ENCODE data around the gene RHBDD1.

RHBDD1 gene

GRCh38 chr2:227031379-227031778, 195.5 kb downstream of the RHBDD1 start:
- Mint-ChIP-seq H3K4me3 (no peak overlapping the region), H3K4me1 (peaks cover 22% of the 10 kb centered on the region), H3K27me3 (ENCODE audit: low read depth, poor library complexity) (no peaks in the 10 kb centered on the region), H3K36me3 (ENCODE audit: low read depth) (no peaks in the 10 kb centered on the region), H3K9me3 (no peaks in the 10 kb centered on the region), H3K27ac (no peak overlapping the region)
- no peak for TF ChIP-seq CTCF (IDR thresholded peaks at IDR 0.05)
- no peak for DNase-seq

- no peaks in the 10 kb centered on the region for H3K27me3 Mint-ChIP-seq (ENCODE audit: low read depth, poor library complexity)
- H3K9me3 Mint-ChIP-seq = no peaks in the 10 kb centered on the region
- no peak overlapping the region for H3K27ac Mint-ChIP-seq
- H3K4me1 Mint-ChIP-seq = peaks cover 21% of the 10 kb centered on the region
- no peak overlapping the region for H3K4me3 Mint-ChIP-seq
- peak; percentile 68 for TF ChIP-seq CTCF (IDR thresholded peaks at IDR 0.05)
- peak; percentile 60 for DNase-seq
- H3K36me3 Mint-ChIP-seq (ENCODE audit: low read depth) = no peaks in the 10 kb centered on the region
Measured at GRCh38 chr2:227033471-227034148, 197.8 kb downstream of the RHBDD1 start.

GRCh38 chr2:227035711-227036367, 200.0 kb downstream of the RHBDD1 start:
- Mint-ChIP-seq H3K36me3 (ENCODE audit: low read depth) (no peaks in the 10 kb centered on the region), H3K4me3 (no peak overlapping the region), H3K27ac (peak overlapping the region; percentile 63), H3K4me1 (peaks cover 21% of the 10 kb centered on the region), H3K9me3 (no peaks in the 10 kb centered on the region), H3K27me3 (ENCODE audit: low read depth, poor library complexity) (no peaks in the 10 kb centered on the region)
- no peak for DNase-seq
- TF ChIP-seq CTCF (IDR thresholded peaks at IDR 0.05) = no peak

GRCh38 chr2:227036527-227036926, 200.7 kb downstream of the RHBDD1 start:
- no peaks in the 10 kb centered on the region for H3K9me3 Mint-ChIP-seq
- no peak for DNase-seq
- no peaks in the 10 kb centered on the region for H3K36me3 Mint-ChIP-seq (ENCODE audit: low read depth)
- peaks cover 21% of the 10 kb centered on the region for H3K4me1 Mint-ChIP-seq
- no peak overlapping the region for H3K4me3 Mint-ChIP-seq
- H3K27ac Mint-ChIP-seq = peak overlapping the region; percentile 64
- TF ChIP-seq CTCF (IDR thresholded peaks at IDR 0.05) = no peak
- no peaks in the 10 kb centered on the region for H3K27me3 Mint-ChIP-seq (ENCODE audit: low read depth, poor library complexity)

GRCh38 chr2:227038550-227039189, 202.8 kb downstream of the RHBDD1 start:
- TF ChIP-seq CTCF (IDR thresholded peaks at IDR 0.05) = no peak
- no peak overlapping the region for H3K27ac Mint-ChIP-seq
- H3K27me3 Mint-ChIP-seq (ENCODE audit: low read depth, poor library complexity) = no peaks in the 10 kb centered on the region
- peaks cover 16% of the 10 kb centered on the region for H3K4me1 Mint-ChIP-seq
- DNase-seq = no peak
- H3K4me3 Mint-ChIP-seq = no peak overlapping the region
- H3K36me3 Mint-ChIP-seq (ENCODE audit: low read depth) = no peaks in the 10 kb centered on the region
- H3K9me3 Mint-ChIP-seq = no peaks in the 10 kb centered on the region
